ENCODE measurements around the gene EPAS1.

GRCh38 chr2:46275995-46276394 lies 21.2 kb upstream of the EPAS1 start:
- TF ChIP-seq, protein P1, sequence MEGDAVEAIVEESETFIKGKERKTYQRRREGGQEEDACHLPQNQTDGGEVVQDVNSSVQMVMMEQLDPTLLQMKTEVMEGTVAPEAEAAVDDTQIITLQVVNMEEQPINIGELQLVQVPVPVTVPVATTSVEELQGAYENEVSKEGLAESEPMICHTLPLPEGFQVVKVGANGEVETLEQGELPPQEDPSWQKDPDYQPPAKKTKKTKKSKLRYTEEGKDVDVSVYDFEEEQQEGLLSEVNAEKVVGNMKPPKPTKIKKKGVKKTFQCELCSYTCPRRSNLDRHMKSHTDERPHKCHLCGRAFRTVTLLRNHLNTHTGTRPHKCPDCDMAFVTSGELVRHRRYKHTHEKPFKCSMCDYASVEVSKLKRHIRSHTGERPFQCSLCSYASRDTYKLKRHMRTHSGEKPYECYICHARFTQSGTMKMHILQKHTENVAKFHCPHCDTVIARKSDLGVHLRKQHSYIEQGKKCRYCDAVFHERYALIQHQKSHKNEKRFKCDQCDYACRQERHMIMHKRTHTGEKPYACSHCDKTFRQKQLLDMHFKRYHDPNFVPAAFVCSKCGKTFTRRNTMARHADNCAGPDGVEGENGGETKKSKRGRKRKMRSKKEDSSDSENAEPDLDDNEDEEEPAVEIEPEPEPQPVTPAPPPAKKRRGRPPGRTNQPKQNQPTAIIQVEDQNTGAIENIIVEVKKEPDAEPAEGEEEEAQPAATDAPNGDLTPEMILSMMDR (IDR thresholded peaks at IDR 0.05), result no peak
- TF ChIP-seq POLR2A (IDR thresholded peaks at IDR 0.05), result no peak

Data from testis (tissue), 2 donors.